ENCODE data around the gene ERN1.

GRCh38 chr17:64110379-64111152 is 19.4 kb downstream of the ERN1 start:
- TF ChIP-seq MAFK (IDR thresholded peaks at IDR 0.05; ENCODE audit: low read depth, low read length) (no peak), CTCF (IDR thresholded peaks at IDR 0.05; ENCODE audit: control extremely low read depth in 1 of 3, insufficient read depth in 1 of 3, low read depth in 1 of 3, low read length in 3 of 3) (no peak), CBX8 (IDR thresholded peaks at IDR 0.05; ENCODE audit: borderline replicate concordance, low read depth, low read length) (no peak), EP300 (IDR thresholded peaks at IDR 0.05; ENCODE audit: borderline replicate concordance in 1 of 2, low read depth in 2 of 2, low read length in 2 of 2) (no peak), TAF1 (IDR thresholded peaks at IDR 0.05; ENCODE audit: low read depth, low read length) (no peak)
- TF ChIP-seq, protein P1, sequence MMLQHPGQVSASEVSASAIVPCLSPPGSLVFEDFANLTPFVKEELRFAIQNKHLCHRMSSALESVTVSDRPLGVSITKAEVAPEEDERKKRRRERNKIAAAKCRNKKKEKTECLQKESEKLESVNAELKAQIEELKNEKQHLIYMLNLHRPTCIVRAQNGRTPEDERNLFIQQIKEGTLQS (IDR thresholded peaks at IDR 0.05; ENCODE audit: insufficient read depth, low read depth, low read length): no peak
